ENCODE measurements around the gene SIGLEC7. TPM values are rescaled to one million over a fixed set of nuclear protein-coding genes. Genes with fewer than 3 reads are reported as not detected.

SIGLEC7 gene
- total RNA-seq, 1 donor from 2014 or later: not detected

DNA sequence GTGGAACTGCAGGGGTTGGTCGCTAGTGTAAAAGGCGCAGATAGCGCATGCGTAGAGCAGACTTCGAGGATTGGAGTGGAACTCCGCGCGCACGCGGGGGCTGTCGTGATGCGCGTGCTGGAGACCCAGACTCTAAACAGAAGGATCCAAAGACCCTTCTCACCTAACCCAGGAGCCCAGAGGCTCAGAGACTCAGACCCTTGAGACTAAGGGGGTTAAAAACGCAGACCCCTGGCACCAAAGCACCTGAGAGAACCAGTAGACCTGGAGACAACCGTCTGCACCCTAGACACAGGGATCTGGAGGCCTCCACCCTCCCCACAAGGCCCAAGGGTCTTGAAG is 33.3 kb upstream of the SIGLEC7 start:
- FAIRE-seq (no peak), DNase-seq (ENCODE audit: low read depth) (no peak)
- no peaks in the 10 kb centered on the region for H3K27me3 ChIP-seq (ENCODE audit: control insufficient read depth, insufficient read depth, low read length)
- TF ChIP-seq CTCF (IDR thresholded peaks at IDR 0.05; ENCODE audit: insufficient read depth, low read length, severe bottlenecking): no peak
- H3K36me3 ChIP-seq (ENCODE audit: control insufficient read depth, insufficient read depth, low read length): peaks cover 9% of the 10 kb centered on the region
- peak overlapping the region; percentile 64 for H3K4me3 ChIP-seq (ENCODE audit: low read depth, low read length)

GRCh38 chr19:51110666-51110971 is 31.5 kb upstream of the SIGLEC7 start:
- FAIRE-seq (no peak), DNase-seq (ENCODE audit: low read depth) (no peak)
- Histone ChIP-seq H3K36me3 (ENCODE audit: control insufficient read depth, insufficient read depth, low read length) (peaks cover 2% of the 10 kb centered on the region), H3K27me3 (ENCODE audit: control insufficient read depth, insufficient read depth, low read length) (no peaks in the 10 kb centered on the region), H3K4me3 (ENCODE audit: low read depth, low read length) (no peak overlapping the region)
- TF ChIP-seq CTCF (IDR thresholded peaks at IDR 0.05; ENCODE audit: insufficient read depth, low read length, severe bottlenecking): no peak

- DNase-seq (ENCODE audit: low read depth): no peak
- Histone ChIP-seq H3K36me3 (ENCODE audit: control insufficient read depth, insufficient read depth, low read length) (no peaks in the 10 kb centered on the region), H3K4me3 (ENCODE audit: low read depth, low read length) (no peak overlapping the region), H3K27me3 (ENCODE audit: control insufficient read depth, insufficient read depth, low read length) (no peaks in the 10 kb centered on the region)
- FAIRE-seq: no peak
- TF ChIP-seq CTCF (IDR thresholded peaks at IDR 0.05; ENCODE audit: insufficient read depth, low read length, severe bottlenecking): peak; percentile 39
Observed at GRCh38 chr19:51111606-51112005, 30.5 kb upstream of the SIGLEC7 start.

DNA sequence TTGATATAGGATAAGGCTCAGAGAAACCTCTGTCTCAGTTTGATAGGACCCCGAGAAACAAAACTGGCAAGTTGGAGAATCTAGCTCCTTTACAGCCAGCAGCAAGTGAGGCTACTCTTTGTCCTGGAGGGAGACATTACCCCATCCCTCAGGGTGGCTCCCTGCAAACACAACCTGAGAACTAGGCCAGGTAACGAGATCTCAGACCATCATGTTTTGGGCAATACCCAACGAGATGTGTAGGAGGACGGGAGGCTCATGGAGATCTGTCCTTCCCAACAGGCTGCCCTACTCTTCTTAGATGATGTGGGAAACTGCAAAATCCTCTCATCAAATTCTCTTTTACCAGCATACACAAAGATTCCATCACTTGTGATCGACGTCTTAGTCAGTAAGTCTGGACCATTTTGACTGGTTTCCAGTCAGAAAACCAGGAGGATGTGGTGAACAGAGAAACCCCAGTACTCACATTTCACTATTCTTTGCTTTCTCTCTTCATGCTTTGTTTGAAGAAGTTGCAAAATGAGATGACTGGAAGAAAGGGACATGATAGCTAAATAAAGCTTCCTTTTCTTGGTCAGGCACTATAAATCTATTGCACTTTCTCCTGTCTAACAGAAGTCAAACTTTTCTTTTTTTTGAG is 27.9 kb upstream of the SIGLEC7 start:
- DNase-seq (ENCODE audit: low read depth) (no peak), FAIRE-seq (no peak)
- Histone ChIP-seq H3K36me3 (ENCODE audit: control insufficient read depth, insufficient read depth, low read length) (no peaks in the 10 kb centered on the region), H3K27me3 (ENCODE audit: control insufficient read depth, insufficient read depth, low read length) (no peaks in the 10 kb centered on the region), H3K4me3 (ENCODE audit: low read depth, low read length) (no peak overlapping the region)
- TF ChIP-seq CTCF (IDR thresholded peaks at IDR 0.05; ENCODE audit: insufficient read depth, low read length, severe bottlenecking): no peak

DNA sequence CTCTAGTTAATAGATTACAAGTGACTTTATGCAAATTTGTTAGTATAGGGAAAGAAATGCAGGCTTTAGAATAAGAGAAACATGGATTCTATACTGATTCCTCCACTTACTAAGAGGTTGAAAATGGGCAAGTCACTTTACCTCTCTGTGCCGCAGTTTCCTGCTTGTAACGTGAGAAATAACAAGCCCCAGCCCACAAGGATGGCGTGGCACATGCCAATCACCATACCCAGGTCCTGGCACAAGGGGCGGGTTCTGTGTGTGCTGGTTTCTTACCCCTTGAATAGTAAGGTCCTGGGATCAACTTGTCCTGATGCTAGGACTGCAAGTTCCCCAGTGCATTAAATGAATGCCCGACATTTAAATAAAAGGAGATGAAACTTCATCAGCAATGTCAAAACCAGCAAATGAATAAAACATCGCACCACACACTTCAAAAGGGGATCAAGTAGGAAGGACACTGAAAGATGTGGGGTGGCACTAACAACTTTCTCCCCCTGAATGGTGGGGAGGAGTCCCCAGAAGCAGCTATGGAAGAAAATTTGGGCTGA is 25.3 kb upstream of the SIGLEC7 start:
- no peak for TF ChIP-seq CTCF (IDR thresholded peaks at IDR 0.05; ENCODE audit: insufficient read depth, low read length, severe bottlenecking)
- Histone ChIP-seq H3K27me3 (ENCODE audit: control insufficient read depth, insufficient read depth, low read length) (no peaks in the 10 kb centered on the region), H3K36me3 (ENCODE audit: control insufficient read depth, insufficient read depth, low read length) (no peaks in the 10 kb centered on the region), H3K4me3 (ENCODE audit: low read depth, low read length) (no peak overlapping the region)
- DNase-seq (ENCODE audit: low read depth): no peak
- FAIRE-seq: no peak

- Histone ChIP-seq H3K36me3 (ENCODE audit: control insufficient read depth, insufficient read depth, low read length) (no peaks in the 10 kb centered on the region), H3K27me3 (ENCODE audit: control insufficient read depth, insufficient read depth, low read length) (no peaks in the 10 kb centered on the region), H3K4me3 (ENCODE audit: low read depth, low read length) (no peak overlapping the region)
- TF ChIP-seq CTCF (IDR thresholded peaks at IDR 0.05; ENCODE audit: insufficient read depth, low read length, severe bottlenecking): no peak
- no peak for FAIRE-seq
- DNase-seq (ENCODE audit: low read depth): peak; percentile 15
Observed at GRCh38 chr19:51119101-51119500, 23.0 kb upstream of the SIGLEC7 start.

Measured in bronchial epithelial cell (primary cell).